ENCODE measurements around the gene MYO1B. TPM values are rescaled to one million over a fixed set of nuclear protein-coding genes. Genes with fewer than 3 reads are reported as not detected.

Gene MYO1B
- total RNA-seq, 1 donor from 2014 or later, result 43.7 TPM

DNA sequence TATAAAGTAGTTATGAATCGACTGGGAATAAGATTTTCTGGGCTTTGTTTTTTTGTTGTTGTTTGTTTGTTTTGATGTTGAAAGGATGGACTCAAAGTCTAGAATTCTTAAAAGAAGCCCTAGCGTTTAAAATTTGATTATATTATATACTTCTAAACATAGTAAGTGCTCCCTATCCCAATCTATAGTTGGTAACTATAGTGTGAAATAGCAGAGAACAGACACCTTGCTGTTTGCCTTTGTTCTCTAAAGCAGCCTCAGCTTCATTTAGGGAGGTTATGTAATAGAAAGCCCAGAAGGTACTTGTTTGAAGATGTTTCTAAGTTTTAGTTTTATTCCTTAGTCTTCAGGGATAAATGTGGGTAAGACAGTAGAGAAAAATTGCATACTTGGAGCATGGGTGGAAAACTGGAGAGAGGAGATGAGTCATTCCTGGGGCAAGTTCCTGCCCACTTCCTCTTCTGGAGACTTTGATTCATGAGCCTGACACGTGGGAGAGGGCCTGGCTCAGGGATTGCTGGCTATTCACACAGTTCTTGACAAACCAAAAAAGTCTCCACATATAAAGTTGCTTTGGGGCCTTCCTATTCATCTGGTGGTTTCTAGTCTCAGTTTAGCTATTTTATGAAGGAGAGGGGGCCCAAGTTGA lies 131.9 kb downstream of the MYO1B start:
- H3K27ac ChIP-seq, result peak overlapping the region; percentile 30
- no peaks in the 10 kb centered on the region for H3K27me3 ChIP-seq
- no peak overlapping the region for H3K4me3 ChIP-seq
- no peaks in the 10 kb centered on the region for H3K9me3 ChIP-seq
- TF ChIP-seq POLR2AphosphoS5 (IDR thresholded peaks at IDR 0.05; ENCODE audit: insufficient read depth in 1 of 2, low read depth in 1 of 2), result peak; percentile 23 to 91
- TF ChIP-seq, protein P1, sequence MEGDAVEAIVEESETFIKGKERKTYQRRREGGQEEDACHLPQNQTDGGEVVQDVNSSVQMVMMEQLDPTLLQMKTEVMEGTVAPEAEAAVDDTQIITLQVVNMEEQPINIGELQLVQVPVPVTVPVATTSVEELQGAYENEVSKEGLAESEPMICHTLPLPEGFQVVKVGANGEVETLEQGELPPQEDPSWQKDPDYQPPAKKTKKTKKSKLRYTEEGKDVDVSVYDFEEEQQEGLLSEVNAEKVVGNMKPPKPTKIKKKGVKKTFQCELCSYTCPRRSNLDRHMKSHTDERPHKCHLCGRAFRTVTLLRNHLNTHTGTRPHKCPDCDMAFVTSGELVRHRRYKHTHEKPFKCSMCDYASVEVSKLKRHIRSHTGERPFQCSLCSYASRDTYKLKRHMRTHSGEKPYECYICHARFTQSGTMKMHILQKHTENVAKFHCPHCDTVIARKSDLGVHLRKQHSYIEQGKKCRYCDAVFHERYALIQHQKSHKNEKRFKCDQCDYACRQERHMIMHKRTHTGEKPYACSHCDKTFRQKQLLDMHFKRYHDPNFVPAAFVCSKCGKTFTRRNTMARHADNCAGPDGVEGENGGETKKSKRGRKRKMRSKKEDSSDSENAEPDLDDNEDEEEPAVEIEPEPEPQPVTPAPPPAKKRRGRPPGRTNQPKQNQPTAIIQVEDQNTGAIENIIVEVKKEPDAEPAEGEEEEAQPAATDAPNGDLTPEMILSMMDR (IDR thresholded peaks at IDR 0.05), result no peak
- no peaks in the 10 kb centered on the region for H3K36me3 ChIP-seq
- DNase-seq (ENCODE audit: extremely low spot score in 2 of 2), result no peak
- intact Hi-C loops (cut with DNase I), result no loop called here
- H3K4me1 ChIP-seq, result peaks cover 11% of the 10 kb centered on the region

DNA sequence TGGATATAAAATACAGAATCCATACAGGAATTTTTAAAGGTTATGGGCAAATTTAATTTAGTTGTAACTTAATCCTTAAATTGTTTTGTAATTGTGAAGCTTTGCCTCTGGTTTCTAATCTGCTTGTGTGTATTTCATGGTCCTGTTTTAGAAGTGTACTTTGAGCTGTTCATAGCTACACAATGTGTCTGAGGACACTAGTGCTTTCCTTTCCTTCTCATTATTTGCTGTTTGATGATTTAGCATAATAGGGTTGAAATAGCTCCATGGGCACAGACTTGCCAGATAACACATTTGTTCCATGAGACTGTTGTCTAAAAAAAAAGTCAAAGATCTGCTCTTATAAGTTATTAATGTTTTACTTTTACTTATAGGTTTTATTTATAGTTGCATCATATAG lies 134.2 kb downstream of the MYO1B start:
- no peak overlapping the region for H3K27ac ChIP-seq
- peaks cover 11% of the 10 kb centered on the region for H3K4me1 ChIP-seq
- H3K4me3 ChIP-seq, result no peak overlapping the region
- H3K9me3 ChIP-seq, result no peaks in the 10 kb centered on the region
- H3K36me3 ChIP-seq, result no peaks in the 10 kb centered on the region
- intact Hi-C loops (cut with DNase I), result no loop called here
- no peaks in the 10 kb centered on the region for H3K27me3 ChIP-seq
- DNase-seq (ENCODE audit: extremely low spot score in 2 of 2), result no peak
- TF ChIP-seq POLR2AphosphoS5 (IDR thresholded peaks at IDR 0.05; ENCODE audit: insufficient read depth in 1 of 2, low read depth in 1 of 2) (no peak), POLR2A (IDR thresholded peaks at IDR 0.05) (no peak)
- TF ChIP-seq, protein P1 (IDR thresholded peaks at IDR 0.05), result no peak

DNA sequence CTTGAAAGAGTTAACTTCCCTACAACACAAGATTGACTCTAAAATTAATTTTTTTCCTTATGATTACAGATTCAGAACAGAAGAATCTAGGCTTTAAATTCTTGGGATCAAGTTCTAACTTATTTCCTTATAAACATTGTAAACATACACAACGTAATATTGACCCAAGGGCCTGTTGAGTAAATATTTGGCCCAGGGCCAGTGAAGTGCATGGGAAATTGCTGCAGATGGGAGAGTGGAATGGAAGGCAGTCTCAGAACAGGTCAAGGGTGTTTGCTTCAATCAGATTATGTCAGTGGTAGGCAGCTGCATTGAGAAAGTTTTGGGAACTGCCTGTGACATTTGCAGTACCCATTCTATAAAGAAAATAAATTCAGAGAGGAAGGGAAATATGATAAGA lies 137.6 kb downstream of the MYO1B start:
- H3K9me3 ChIP-seq, result no peaks in the 10 kb centered on the region
- no peak overlapping the region for H3K27ac ChIP-seq
- no peaks in the 10 kb centered on the region for H3K36me3 ChIP-seq
- no peaks in the 10 kb centered on the region for H3K27me3 ChIP-seq
- DNase-seq (ENCODE audit: extremely low spot score in 2 of 2), result no peak
- no peak overlapping the region for H3K4me3 ChIP-seq
- TF ChIP-seq, protein P1 (IDR thresholded peaks at IDR 0.05), result no peak
- TF ChIP-seq POLR2A (IDR thresholded peaks at IDR 0.05) (no peak), POLR2AphosphoS5 (IDR thresholded peaks at IDR 0.05; ENCODE audit: insufficient read depth in 1 of 2, low read depth in 1 of 2) (no peak)
- intact Hi-C loops (cut with DNase I), result no loop called here
- no peaks in the 10 kb centered on the region for H3K4me1 ChIP-seq

DNA sequence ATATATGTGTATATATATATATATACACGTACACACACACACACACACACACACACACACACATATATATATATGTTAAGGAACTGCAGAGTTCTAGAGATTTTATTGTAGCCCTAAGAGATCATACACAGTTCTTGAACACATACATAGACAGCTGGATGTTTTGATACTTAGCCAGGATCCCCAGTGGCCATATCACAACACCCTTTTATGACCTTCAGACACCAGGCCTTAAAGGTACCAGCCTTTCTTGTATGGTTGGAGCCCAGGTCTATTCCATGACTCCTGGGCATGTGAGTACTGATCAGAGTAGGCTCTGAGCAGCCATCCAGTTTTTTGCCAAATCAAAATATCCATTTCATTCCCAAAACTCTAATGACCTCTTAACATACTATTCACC lies 138.3 kb downstream of the MYO1B start:
- intact Hi-C loops (cut with DNase I), result no loop called here
- Histone ChIP-seq H3K36me3 (no peaks in the 10 kb centered on the region), H3K27ac (no peak overlapping the region)

DNA sequence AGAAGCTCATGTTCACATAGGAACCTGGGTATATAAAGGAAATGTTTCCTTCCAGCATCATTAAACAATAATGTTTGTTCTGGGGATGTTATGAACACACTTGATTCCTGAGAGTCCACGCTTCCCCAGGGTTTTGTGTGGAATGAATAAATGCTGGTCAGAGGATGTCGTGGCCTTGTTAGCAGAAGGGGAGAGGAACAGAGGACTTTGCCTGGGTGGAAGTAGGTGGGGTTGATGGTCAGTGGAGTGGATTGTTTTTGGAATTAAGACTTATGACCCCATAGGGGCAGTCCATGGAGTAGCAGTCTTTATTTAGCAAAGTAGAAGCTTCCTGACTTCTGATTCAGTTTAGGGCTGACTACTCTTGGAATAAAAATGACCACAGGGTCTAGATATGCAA lies 139.6 kb downstream of the MYO1B start:
- no peaks in the 10 kb centered on the region for H3K9me3 ChIP-seq
- H3K27me3 ChIP-seq, result no peaks in the 10 kb centered on the region
- H3K4me1 ChIP-seq, result no peaks in the 10 kb centered on the region
- intact Hi-C loops (cut with DNase I), result no loop called here
- no peak overlapping the region for H3K4me3 ChIP-seq
- no peak for DNase-seq (ENCODE audit: extremely low spot score in 2 of 2)
- TF ChIP-seq POLR2A (IDR thresholded peaks at IDR 0.05) (no peak), POLR2AphosphoS5 (IDR thresholded peaks at IDR 0.05; ENCODE audit: insufficient read depth in 1 of 2, low read depth in 1 of 2) (no peak)
- TF ChIP-seq, protein P1 (IDR thresholded peaks at IDR 0.05), result no peak
- no peak overlapping the region for H3K27ac ChIP-seq
- no peaks in the 10 kb centered on the region for H3K36me3 ChIP-seq

More for the DNA sequence above, 138.3 kb downstream of the MYO1B start:
- H3K27me3 ChIP-seq, result no peaks in the 10 kb centered on the region
- H3K4me1 ChIP-seq, result no peaks in the 10 kb centered on the region
- no peak for DNase-seq (ENCODE audit: extremely low spot score in 2 of 2)
- TF ChIP-seq, protein P1 (IDR thresholded peaks at IDR 0.05), result no peak
- no peak for TF ChIP-seq POLR2A (IDR thresholded peaks at IDR 0.05)
- TF ChIP-seq POLR2AphosphoS5 (IDR thresholded peaks at IDR 0.05; ENCODE audit: insufficient read depth in 1 of 2, low read depth in 1 of 2), result no peak
- H3K9me3 ChIP-seq, result no peaks in the 10 kb centered on the region
- H3K4me3 ChIP-seq, result no peak overlapping the region

All from vagina (tissue), 2 donors.